Prostate gland (tissue), 2 donors: ENCODE data around the gene PCCB. TPM values are rescaled to one million over a fixed set of nuclear protein-coding genes. Genes with fewer than 3 reads are reported as not detected.

Source experiments
- DNase-seq: peaks from one replicate; pipeline ENCODE4 v3.0.0-alpha.2; 2019; ENCODE audit warnings: low spot score
- H3K27ac ChIP-seq, 2 donors: fragments of 200-600 bp; sonication (generic); 2 replicates each; pipeline ENCODE4 v1.5.1; 2017 to 2019
- H3K27me3 ChIP-seq: fragments of 200-600 bp; sonication (generic); replicated peaks from 2 replicates; pipeline ENCODE4 v1.5.1; 2019; ENCODE audit not compliant: insufficient read depth
- H3K36me3 ChIP-seq, 2 donors: fragments of 200-600 bp; sonication (generic); 1 replicate in 1 of 2; 2 replicates in 1 of 2; pipeline versions ENCODE4 v1.5.1 to v1.8.1; 2017 to 2019
- H3K4me1 ChIP-seq: fragments of 200-600 bp; sonication (generic); replicated peaks from 2 replicates; pipeline ENCODE4 v1.5.1; 2019
- H3K4me3 ChIP-seq, 2 donors: fragments of 200-600 bp; sonication (generic); 2 replicates each; pipeline ENCODE4 v1.5.1; 2017 to 2019
- H3K9me3 ChIP-seq: fragments of 200-600 bp; sonication (generic); 2 replicates; pipeline ENCODE4 v1.5.1; 2017
- POLR2A ChIP-seq: fragments of 450-650 bp; IDR thresholded peaks from one replicate; pipeline ENCODE4 v1.6.1; 2016; ENCODE audit warnings: antibody characterized with exemption, mild to moderate bottlenecking
- POLR2AphosphoS5 ChIP-seq: sonication (generic); formaldehyde crosslinking; IDR thresholded peaks from one replicate; pipeline ENCODE4 v1.6.1; 2017; ENCODE audit warnings: antibody characterized with exemption
- WGBS: methylation state at CpG from one replicate; pipeline ENCODE4 v1.1.5; 2018; 5-methylcytosine and 5-hydroxymethylcytosine counted together
- intact Hi-C: fragments of 100-400 bp; cut with DNase I; formaldehyde crosslinking; loops from one replicate; pipeline ENCODE4 v1.14.2; 2022
- total RNA-seq, 2 donors: library from RNA; depleted of rRNA; stranded (reverse); fragments of >200 nt; gene quantifications; one replicate each; pipeline ENCODE4 v1.1.0, GENCODE V29; 2016
- TF ChIP-seq, protein P1 (sequence below), 4 experiments: fragments of 200-600 bp in 2 of 4; fragments of 450-650 bp in 2 of 4; sonication (generic) in 2 of 4; IDR thresholded peaks; 1 replicate in 3 of 4; 2 replicates in 1 of 4; pipeline ENCODE4 v1.5.1; 2016 to 2019; ENCODE audit warnings: antibody characterized with exemption in 4 of 4, mild to moderate bottlenecking in 2 of 4, moderate library complexity in 2 of 4

The PCCB gene
- total RNA-seq, 2 donors from 2014 or later, result 60.9 to 70.3 TPM

GRCh38 chr3:136292500-136292899, 42.4 kb downstream of the PCCB start:
- intact Hi-C loops, result no loop called here
- Histone ChIP-seq H3K4me1 (no peaks in the 10 kb centered on the region), H3K27me3 (no peaks in the 10 kb centered on the region), H3K36me3 (no peaks in the 10 kb centered on the region), H3K27ac (no peak overlapping the region), H3K9me3 (no peaks in the 10 kb centered on the region), H3K4me3 (no peak overlapping the region)
- 96% methylated on average over 1 of the region's 1 CpG for WGBS
- no peak for DNase-seq
- TF ChIP-seq, protein P1, sequence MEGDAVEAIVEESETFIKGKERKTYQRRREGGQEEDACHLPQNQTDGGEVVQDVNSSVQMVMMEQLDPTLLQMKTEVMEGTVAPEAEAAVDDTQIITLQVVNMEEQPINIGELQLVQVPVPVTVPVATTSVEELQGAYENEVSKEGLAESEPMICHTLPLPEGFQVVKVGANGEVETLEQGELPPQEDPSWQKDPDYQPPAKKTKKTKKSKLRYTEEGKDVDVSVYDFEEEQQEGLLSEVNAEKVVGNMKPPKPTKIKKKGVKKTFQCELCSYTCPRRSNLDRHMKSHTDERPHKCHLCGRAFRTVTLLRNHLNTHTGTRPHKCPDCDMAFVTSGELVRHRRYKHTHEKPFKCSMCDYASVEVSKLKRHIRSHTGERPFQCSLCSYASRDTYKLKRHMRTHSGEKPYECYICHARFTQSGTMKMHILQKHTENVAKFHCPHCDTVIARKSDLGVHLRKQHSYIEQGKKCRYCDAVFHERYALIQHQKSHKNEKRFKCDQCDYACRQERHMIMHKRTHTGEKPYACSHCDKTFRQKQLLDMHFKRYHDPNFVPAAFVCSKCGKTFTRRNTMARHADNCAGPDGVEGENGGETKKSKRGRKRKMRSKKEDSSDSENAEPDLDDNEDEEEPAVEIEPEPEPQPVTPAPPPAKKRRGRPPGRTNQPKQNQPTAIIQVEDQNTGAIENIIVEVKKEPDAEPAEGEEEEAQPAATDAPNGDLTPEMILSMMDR (IDR thresholded peaks at IDR 0.05), result no peak
- no peak for TF ChIP-seq POLR2AphosphoS5
- no peak for TF ChIP-seq POLR2A

DNA sequence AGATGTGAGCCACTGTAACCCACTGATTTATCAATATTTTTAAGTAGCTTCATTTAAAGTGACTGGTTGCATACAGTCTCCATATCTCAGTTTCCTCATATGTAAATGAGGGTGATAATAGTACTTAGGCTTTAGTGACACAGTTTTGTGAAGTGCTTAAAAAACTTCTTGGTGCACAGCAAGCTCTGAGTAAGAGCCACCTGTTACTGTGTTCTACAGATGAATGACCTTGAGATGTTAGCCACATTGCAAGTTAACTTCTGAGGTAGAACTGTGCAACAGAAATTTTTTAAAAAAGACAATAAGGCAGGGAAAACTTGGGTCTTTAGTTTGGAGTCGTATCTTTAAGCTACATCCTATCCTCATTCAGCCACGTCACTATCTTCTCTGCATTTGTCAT, 43.1 kb downstream of the PCCB start:
- intact Hi-C loops, result no loop called here
- H3K27me3 ChIP-seq, result no peaks in the 10 kb centered on the region
- H3K27ac ChIP-seq, result no peak overlapping the region
- H3K4me3 ChIP-seq, result no peak overlapping the region
- H3K9me3 ChIP-seq, result no peaks in the 10 kb centered on the region
- TF ChIP-seq POLR2AphosphoS5, result no peak
- TF ChIP-seq, protein P1 (IDR thresholded peaks at IDR 0.05), result no peak
- no peak for TF ChIP-seq POLR2A
- H3K36me3 ChIP-seq, result no peaks in the 10 kb centered on the region
- 89% methylated on average over 2 of the region's 2 CpGs for WGBS
- no peak for DNase-seq
- no peaks in the 10 kb centered on the region for H3K4me1 ChIP-seq

- Histone ChIP-seq H3K36me3 (no peaks in the 10 kb centered on the region), H3K4me3 (no peak overlapping the region), H3K9me3 (no peaks in the 10 kb centered on the region), H3K4me1 (no peaks in the 10 kb centered on the region), H3K27me3 (no peaks in the 10 kb centered on the region), H3K27ac (no peak overlapping the region)
- TF ChIP-seq POLR2A (no peak), POLR2AphosphoS5 (no peak)
- TF ChIP-seq, protein P1 (IDR thresholded peaks at IDR 0.05), result no peak
- DNase-seq, result no peak
- 100% methylated on average over 1 of the region's 1 CpG for WGBS
- intact Hi-C loops, result no loop called here
Measured at GRCh38 chr3:136294176-136294575, 44.0 kb downstream of the PCCB start.

DNA sequence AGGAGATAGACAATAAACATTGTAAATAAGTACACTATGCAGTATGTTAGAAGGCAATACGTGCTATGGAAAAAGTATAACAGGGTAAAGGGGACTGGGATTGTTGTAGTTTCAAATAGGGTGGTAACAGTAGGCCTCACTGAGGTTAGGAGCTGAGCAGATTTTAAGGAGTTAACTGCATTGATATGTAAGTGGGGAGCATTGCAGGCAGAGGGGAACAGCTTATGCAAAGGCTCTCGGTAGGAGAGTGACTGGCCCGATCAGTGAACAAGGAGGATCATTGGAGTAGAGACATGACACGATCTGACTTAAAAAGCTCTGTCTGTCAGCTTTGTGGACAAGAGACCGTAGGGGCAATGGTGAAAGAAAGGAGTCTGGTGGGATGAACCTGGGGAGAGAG, 46.8 kb downstream of the PCCB start:
- Histone ChIP-seq H3K9me3 (no peaks in the 10 kb centered on the region), H3K4me1 (no peaks in the 10 kb centered on the region), H3K27me3 (no peaks in the 10 kb centered on the region), H3K27ac (no peak overlapping the region), H3K4me3 (no peak overlapping the region), H3K36me3 (no peaks in the 10 kb centered on the region)
- TF ChIP-seq, protein P1 (IDR thresholded peaks at IDR 0.05), result no peak
- no peak for TF ChIP-seq POLR2AphosphoS5
- no peak for DNase-seq
- 77% methylated on average over 5 of the region's 5 CpGs for WGBS
- intact Hi-C loops, result no loop called here

DNA sequence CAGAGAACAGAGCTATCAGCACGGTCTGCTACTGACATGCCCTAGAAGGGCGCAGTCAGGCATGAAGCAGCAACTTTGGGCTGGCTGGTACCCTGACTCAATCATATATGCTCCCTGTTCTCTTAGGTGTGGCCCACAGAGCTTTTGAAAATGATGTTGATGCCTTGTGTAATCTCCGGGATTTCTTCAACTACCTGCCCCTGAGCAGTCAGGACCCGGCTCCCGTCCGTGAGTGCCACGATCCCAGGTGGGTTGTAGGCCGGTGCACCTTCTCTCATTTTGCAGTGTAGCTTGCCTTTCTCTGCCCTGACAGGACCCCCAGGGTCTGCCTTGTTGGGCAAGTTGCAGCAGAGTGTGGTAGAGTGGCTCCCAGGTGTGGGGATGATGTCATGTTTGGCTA, 47.7 kb downstream of the PCCB start:
- Histone ChIP-seq H3K4me3 (no peak overlapping the region), H3K27me3 (no peaks in the 10 kb centered on the region), H3K27ac (no peak overlapping the region), H3K4me1 (no peaks in the 10 kb centered on the region), H3K9me3 (no peaks in the 10 kb centered on the region), H3K36me3 (no peaks in the 10 kb centered on the region)
- WGBS, result 94% methylated on average over 8 of the region's 8 CpGs
- no peak for TF ChIP-seq POLR2A
- TF ChIP-seq, protein P1 (IDR thresholded peaks at IDR 0.05), result no peak
- TF ChIP-seq POLR2AphosphoS5, result no peak
- DNase-seq, result no peak
- intact Hi-C loops, result no loop called here
